GM21825 (cell line): ENCODE results near the gene CLBA1.

Source experiments
- ATAC-seq: cut with Tn5 transposase; IDR thresholded peaks from one replicate; pipeline ENCODE4 v1.9.1; 2021; ENCODE audit warnings: mild to moderate bottlenecking, moderate library complexity; ENCODE audit not compliant: unreplicated experiment

The CLBA1 gene

GRCh38 chr14:105042813-105043212, 57.2 kb downstream of the CLBA1 start:
- ATAC-seq: no peak

- ATAC-seq: no peak
Measured at GRCh38 chr14:105043641-105044040, 58.1 kb downstream of the CLBA1 start.
